Esophagus squamous epithelium (tissue), 4 donors: Measurements from ENCODE around the gene ARPC3.

Experiments used
- CTCF ChIP-seq, 6 experiments: fragments of 450-650 bp in 4 of 6; fragments of 200-600 bp in 2 of 6; sonication (generic) in 2 of 6; IDR thresholded peaks; one replicate each; pipeline ENCODE4 v1.5.1; 2016 to 2019; ENCODE audit warnings: antibody characterized with exemption in 6 of 6, mild to moderate bottlenecking in 4 of 6, moderate library complexity in 4 of 6
- POLR2A ChIP-seq, 4 donors: fragments of 450-650 bp; IDR thresholded peaks; one replicate each; pipeline ENCODE4 v1.6.1; 2017; ENCODE audit warnings: antibody characterized with exemption in 4 of 4, mild to moderate bottlenecking in 4 of 4, moderate library complexity in 3 of 4

- TF ChIP-seq CTCF (IDR thresholded peaks at IDR 0.05) (peak in 2 of 6 experiments; percentile 4 to 20), POLR2A (IDR thresholded peaks at IDR 0.05) (no peak)
These were observed 46.0 kb downstream of the ARPC3 start for GRCh38 chr12:110403976-110404682.
